Ovary (tissue), 9 donors: ENCODE data around the gene ZNF778. TPM values are rescaled to one million over a fixed set of nuclear protein-coding genes. Genes with fewer than 3 reads are reported as not detected.
A peak's percentile ranks its signal among the peaks of the same experiment; 100 is the strongest.

Experiments used
- DNase-seq, 5 donors: peaks; one replicate each; pipeline ENCODE4 v3.0.0-alpha.2; 2019 to 2020
- H3K27ac ChIP-seq, 2 donors: fragments of 200-600 bp; one replicate each; pipeline versions ENCODE4 v1.5.1 to v1.8.0; 2019 to 2022
- H3K27me3 ChIP-seq: fragments of 200-600 bp; one replicate; pipeline ENCODE4 v1.8.0; 2022
- H3K36me3 ChIP-seq: fragments of 200-600 bp; sonication (generic); one replicate; pipeline ENCODE4 v1.5.1; 2019
- H3K4me1 ChIP-seq: one replicate; pipeline ENCODE4 v1.8.1; 2013; ENCODE audit warnings: mild to moderate bottlenecking, moderate library complexity; ENCODE audit not compliant: insufficient read depth
- H3K4me3 ChIP-seq: fragments of 200-600 bp; sonication (generic); one replicate; pipeline ENCODE4 v1.5.1; 2017
- H3K9me3 ChIP-seq, 2 donors: fragments of 200-600 bp in 1 of 2; sonication (generic) in 1 of 2; one replicate each; pipeline versions ENCODE4 v1.5.1 to v1.8.1; 2013 to 2019; ENCODE audit warnings: mild to moderate bottlenecking in 1 of 2, moderate library complexity in 1 of 2
- EP300 ChIP-seq: sonication (generic); formaldehyde crosslinking; IDR thresholded peaks from one replicate; pipeline ENCODE4 v1.6.1; 2017; ENCODE audit warnings: antibody characterized with exemption
- POLR2A ChIP-seq: fragments of 450-650 bp; IDR thresholded peaks from one replicate; pipeline ENCODE4 v1.6.1; 2017; ENCODE audit warnings: antibody characterized with exemption, mild to moderate bottlenecking, moderate library complexity
- WGBS, 3 donors: extraction: QIAGEN DNeasy Blood & Tissue Kit in 1 of 3; methylation state at CpG; one replicate each; pipeline versions ENCODE4 v1.1.5 to v1.1.7; 2013 to 2017; 5-methylcytosine and 5-hydroxymethylcytosine counted together
- intact Hi-C, 4 donors: fragments of 100-400 bp; cut with DNase I; formaldehyde crosslinking; loops; one replicate each; pipeline versions ENCODE4 v1.11.0 to v1.15.1; 2022 to 2023
- polyA plus RNA-seq, 2 donors: library from polyadenylated mRNA; stranded (reverse); fragments of 200-250 nt in 1 of 2; fragments of 350-450 nt in 1 of 2; fragmentation: Illumina TruSeq in 1 of 2; extraction: RNeasy Lipid Tissue Mini Kit (QIAGEN cat#74804) in 1 of 2; gene quantifications; one replicate each; pipeline ENCODE4 v1.2.3, GENCODE V29; 2013 to 2014
- total RNA-seq, 7 donors: library from RNA; depleted of rRNA in 2 of 7; stranded (reverse); fragments of >200 nt in 2 of 7; fragmentation: NEBNext Ultra II Directional in 3 of 7; extraction: Animal tissue kit (Norgen Biotek cat#: 25700) in 3 of 7; gene quantifications; one replicate each; pipeline versions ENCODE4 v1.1.0 to v1.2.4, GENCODE V29; 2016 to 2023
- TF ChIP-seq, protein P1 (sequence below), 3 donors: fragments of 450-650 bp in 2 of 3; fragments of 200-600 bp in 1 of 3; IDR thresholded peaks; one replicate each; pipeline versions ENCODE4 v1.5.1 to v1.8.0; 2016 to 2022; ENCODE audit warnings: antibody characterized with exemption in 3 of 3, mild to moderate bottlenecking in 1 of 3
- donor health status: DM: no; HTN: no; CAD: no; lungs with moderate emphysema.
- donor health status: DM: no; HTN: no; CAD: no.
- donor health status: Bipolar disorder and iron deficiency.
- donor health status: DM: yes; HTN: yes; CAD: no.
- donor health status: DM: no; HTN: no; CAD: no.
- donor health status: DM: yes; HTN: yes; CAD: no.

Gene ZNF778
- total and polyA plus RNA-seq, 9 donors: 1.8 to 71.9 (median 8.3) TPM

GRCh38 chr16:89197633-89198416 is 19.7 kb upstream of the ZNF778 start:
- Histone ChIP-seq H3K9me3 (no peaks in the 10 kb centered on the region), H3K4me3 (no peak overlapping the region), H3K27me3 (no peaks in the 10 kb centered on the region), H3K27ac (no peak overlapping the region), H3K36me3 (no peaks in the 10 kb centered on the region), H3K4me1 (peaks cover 3% of the 10 kb centered on the region)
- intact Hi-C loops: no loop called here
- peak in 1 of 5 donors; percentile 21 for DNase-seq
- TF ChIP-seq, protein P1, sequence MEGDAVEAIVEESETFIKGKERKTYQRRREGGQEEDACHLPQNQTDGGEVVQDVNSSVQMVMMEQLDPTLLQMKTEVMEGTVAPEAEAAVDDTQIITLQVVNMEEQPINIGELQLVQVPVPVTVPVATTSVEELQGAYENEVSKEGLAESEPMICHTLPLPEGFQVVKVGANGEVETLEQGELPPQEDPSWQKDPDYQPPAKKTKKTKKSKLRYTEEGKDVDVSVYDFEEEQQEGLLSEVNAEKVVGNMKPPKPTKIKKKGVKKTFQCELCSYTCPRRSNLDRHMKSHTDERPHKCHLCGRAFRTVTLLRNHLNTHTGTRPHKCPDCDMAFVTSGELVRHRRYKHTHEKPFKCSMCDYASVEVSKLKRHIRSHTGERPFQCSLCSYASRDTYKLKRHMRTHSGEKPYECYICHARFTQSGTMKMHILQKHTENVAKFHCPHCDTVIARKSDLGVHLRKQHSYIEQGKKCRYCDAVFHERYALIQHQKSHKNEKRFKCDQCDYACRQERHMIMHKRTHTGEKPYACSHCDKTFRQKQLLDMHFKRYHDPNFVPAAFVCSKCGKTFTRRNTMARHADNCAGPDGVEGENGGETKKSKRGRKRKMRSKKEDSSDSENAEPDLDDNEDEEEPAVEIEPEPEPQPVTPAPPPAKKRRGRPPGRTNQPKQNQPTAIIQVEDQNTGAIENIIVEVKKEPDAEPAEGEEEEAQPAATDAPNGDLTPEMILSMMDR (IDR thresholded peaks at IDR 0.05): no peak
- TF ChIP-seq POLR2A (no peak), EP300 (no peak)
- WGBS, 3 donors: 75 to 78% (median 78%) methylated on average over 24 to 26 of the region's 26 CpGs

DNA sequence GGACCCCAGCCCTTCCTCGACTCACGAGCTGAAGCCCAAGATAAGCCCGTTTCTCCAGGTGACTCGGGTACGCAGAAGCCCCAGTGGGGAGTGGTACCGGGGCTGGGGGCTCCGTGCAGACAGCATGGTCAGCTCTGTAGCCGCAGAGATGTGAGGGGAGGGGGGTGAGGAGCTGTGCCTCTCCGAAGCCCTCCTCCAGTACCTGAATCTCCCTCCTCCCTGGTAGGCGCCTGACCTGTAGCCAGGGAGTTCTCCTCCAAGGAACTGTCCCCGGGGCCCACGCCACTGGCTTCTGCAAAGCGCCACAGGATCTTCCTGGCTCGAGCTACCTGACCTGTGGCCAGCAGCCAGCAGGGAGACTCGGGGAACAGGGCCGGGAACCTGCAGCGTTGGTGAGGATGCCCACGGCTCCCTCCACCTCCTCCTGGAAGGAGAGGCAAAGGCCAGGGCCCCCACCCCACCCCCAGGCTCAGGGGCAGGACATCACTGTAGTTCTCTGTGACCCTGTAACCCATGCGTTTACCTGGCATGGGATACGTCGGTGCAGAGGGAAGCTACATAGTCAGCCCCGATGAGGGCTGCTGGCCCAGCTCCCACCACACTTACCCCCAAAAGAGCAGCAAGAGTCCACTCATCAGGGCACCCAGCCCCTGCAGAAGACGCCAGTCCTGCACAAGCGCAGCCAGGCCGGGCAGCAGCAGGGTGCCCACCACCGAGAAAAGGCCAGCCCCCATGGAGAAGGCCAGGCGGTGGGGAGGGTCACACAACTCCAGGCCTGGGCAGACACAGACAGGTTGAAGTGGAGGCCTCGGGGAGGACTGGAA is 18.9 kb upstream of the ZNF778 start:
- H3K9me3 ChIP-seq: no peaks in the 10 kb centered on the region
- no peak for TF ChIP-seq EP300
- TF ChIP-seq, protein P1 (IDR thresholded peaks at IDR 0.05): no peak
- no peak overlapping the region for H3K4me3 ChIP-seq
- no peak overlapping the region for H3K27ac ChIP-seq
- 80 to 83% (median 82%) methylated on average over 16 to 28 of the region's 28 CpGs for WGBS, 3 donors
- intact Hi-C loops: no loop called here
- no peaks in the 10 kb centered on the region for H3K27me3 ChIP-seq
- H3K36me3 ChIP-seq: no peaks in the 10 kb centered on the region
- H3K4me1 ChIP-seq: peaks cover 3% of the 10 kb centered on the region
- peak in 2 of 5 donors; percentile 28 to 37 for DNase-seq

GRCh38 chr16:89199241-89200123 is 18.0 kb upstream of the ZNF778 start:
- no peak overlapping the region for H3K27ac ChIP-seq
- WGBS, 3 donors: 70 to 81% (median 79%) methylated on average over 20 to 22 of the region's 22 CpGs
- no peak for TF ChIP-seq POLR2A
- TF ChIP-seq, protein P1 (IDR thresholded peaks at IDR 0.05): no peak
- TF ChIP-seq EP300: no peak
- H3K27me3 ChIP-seq: no peaks in the 10 kb centered on the region
- intact Hi-C loops: no loop called here
- no peaks in the 10 kb centered on the region for H3K36me3 ChIP-seq
- peaks cover 3% of the 10 kb centered on the region for H3K4me1 ChIP-seq
- no peak for DNase-seq
- no peak overlapping the region for H3K4me3 ChIP-seq
- H3K9me3 ChIP-seq: no peaks in the 10 kb centered on the region
